ENCODE results near the gene RASSF3.

- no peak for TF ChIP-seq CTCF (IDR thresholded peaks at IDR 0.05)
- no peak for TF ChIP-seq POLR2A (IDR thresholded peaks at IDR 0.05)
Observed at GRCh38 chr12:64722835-64723234, 112.5 kb downstream of the RASSF3 start.

All from body of pancreas (tissue), 4 donors.